ENCODE results near the gene APLP1. TPM values are rescaled to one million over a fixed set of nuclear protein-coding genes. Genes with fewer than 3 reads are reported as not detected.
A peak's percentile ranks its signal among the peaks of the same experiment; 100 is the strongest.

APLP1 gene
- total RNA-seq, 1 donor from 2014 or later: 2.1 TPM

DNA sequence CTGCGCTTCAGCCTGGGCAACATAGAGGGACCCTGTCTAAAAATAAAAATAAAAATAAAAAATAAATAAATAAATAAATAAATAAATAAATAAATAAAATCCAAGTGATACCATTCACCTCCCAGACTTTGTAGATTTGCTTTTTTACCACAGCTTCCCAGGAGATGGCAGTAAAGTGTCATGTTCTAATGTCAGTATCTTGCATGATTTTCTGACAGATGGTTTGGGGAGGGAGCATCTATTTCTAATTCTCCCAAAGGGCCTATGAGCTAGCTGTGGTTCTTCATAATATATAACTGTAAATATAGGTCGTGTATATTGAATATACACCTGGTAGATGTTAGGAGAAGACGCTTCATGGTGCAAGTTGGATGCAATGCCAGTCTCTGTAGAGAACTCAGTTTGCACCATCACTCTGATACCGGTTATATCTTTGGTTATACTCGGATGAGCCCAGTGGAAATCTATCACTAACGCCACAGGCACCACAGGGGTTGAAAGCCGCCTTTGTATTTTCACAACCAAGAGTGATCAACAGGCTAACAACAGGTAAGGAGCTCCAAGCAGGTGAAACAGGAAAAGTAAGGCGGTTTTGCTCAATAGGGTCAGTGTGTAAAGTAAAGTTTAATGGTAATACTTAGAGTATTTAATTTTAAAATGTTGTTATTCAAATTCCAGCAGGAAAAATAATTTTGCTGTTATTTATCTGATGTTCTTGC lies 13.9 kb downstream of the APLP1 start:
- intact Hi-C loops (cut with DNase I): loop anchor here (5.0 kb wide), 1 partner anchor 50 kb away; no protein-coding TSS in a partner anchor
- H3K36me3 ChIP-seq: no peaks in the 10 kb centered on the region
- H3K27me3 ChIP-seq (ENCODE audit: low read depth): peaks cover 8% of the 10 kb centered on the region
- TF ChIP-seq, protein P1, sequence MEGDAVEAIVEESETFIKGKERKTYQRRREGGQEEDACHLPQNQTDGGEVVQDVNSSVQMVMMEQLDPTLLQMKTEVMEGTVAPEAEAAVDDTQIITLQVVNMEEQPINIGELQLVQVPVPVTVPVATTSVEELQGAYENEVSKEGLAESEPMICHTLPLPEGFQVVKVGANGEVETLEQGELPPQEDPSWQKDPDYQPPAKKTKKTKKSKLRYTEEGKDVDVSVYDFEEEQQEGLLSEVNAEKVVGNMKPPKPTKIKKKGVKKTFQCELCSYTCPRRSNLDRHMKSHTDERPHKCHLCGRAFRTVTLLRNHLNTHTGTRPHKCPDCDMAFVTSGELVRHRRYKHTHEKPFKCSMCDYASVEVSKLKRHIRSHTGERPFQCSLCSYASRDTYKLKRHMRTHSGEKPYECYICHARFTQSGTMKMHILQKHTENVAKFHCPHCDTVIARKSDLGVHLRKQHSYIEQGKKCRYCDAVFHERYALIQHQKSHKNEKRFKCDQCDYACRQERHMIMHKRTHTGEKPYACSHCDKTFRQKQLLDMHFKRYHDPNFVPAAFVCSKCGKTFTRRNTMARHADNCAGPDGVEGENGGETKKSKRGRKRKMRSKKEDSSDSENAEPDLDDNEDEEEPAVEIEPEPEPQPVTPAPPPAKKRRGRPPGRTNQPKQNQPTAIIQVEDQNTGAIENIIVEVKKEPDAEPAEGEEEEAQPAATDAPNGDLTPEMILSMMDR (IDR thresholded peaks at IDR 0.05): peak; percentile 57
- H3K27ac ChIP-seq: no peak overlapping the region
- DNase-seq: no peak
- ATAC-seq: peak; percentile 58 to 60
- H3K9me3 ChIP-seq: no peaks in the 10 kb centered on the region
- peaks cover 4% of the 10 kb centered on the region for H3K4me1 ChIP-seq
- H3K4me3 ChIP-seq: no peak overlapping the region

DNA sequence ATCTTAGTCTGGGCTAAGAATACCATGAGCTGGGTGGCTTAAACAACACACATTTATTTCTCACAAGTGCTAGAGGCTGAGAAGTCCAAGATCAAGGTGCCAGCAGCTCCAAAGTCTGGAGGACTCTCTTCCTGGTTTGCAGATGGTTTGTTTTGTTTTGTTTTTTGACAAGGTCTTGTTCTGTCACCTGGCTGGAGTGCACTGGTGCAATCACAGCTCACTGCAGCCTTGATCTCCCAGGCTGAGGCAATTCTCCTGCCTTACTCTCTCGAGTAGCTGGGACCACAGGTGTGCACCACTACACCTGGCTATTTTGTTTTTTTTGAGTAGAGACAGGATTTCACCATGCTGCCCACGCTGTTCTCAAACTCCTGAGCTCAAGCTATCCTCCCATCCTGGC lies 15.5 kb downstream of the APLP1 start:
- TF ChIP-seq, protein P1 (IDR thresholded peaks at IDR 0.05): no peak
- Histone ChIP-seq H3K27ac (no peak overlapping the region), H3K4me3 (no peak overlapping the region), H3K36me3 (peaks cover 15% of the 10 kb centered on the region), H3K9me3 (no peaks in the 10 kb centered on the region), H3K4me1 (peaks cover 4% of the 10 kb centered on the region), H3K27me3 (ENCODE audit: low read depth) (peaks cover 4% of the 10 kb centered on the region)
- intact Hi-C loops (cut with DNase I): loop anchor here (5.0 kb wide), 1 partner anchor 48 kb away; no protein-coding TSS in a partner anchor
- DNase-seq (no peak), ATAC-seq (no peak)

DNA sequence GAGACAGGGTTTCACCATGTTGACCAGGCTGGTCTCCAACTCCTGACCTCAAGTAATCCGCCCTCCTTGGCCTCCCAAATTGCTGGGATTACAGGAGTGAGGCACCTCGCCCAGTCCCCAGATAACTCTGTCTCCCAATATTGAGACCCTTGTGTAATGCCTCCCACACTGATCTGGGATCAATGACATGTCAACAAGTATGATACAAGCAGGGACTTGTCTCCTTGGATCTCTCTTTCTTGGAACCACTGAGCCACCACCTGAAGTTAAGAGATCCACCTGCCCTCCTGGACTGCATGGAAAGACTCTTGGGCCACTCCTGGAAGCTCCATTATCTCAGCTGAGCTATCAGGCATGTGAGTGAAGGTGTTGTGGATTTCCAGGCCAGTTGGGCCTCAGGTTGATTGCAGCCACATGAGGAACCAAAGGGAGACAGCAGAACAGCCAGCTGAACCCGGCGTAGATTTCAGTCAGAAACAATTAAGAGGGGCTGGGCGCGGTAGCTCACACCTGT lies 16.9 kb downstream of the APLP1 start:
- DNase-seq (no peak), ATAC-seq (no peak)
- Histone ChIP-seq H3K27ac (no peak overlapping the region), H3K4me1 (no peaks in the 10 kb centered on the region), H3K9me3 (no peaks in the 10 kb centered on the region), H3K36me3 (peaks cover 29% of the 10 kb centered on the region), H3K4me3 (no peak overlapping the region), H3K27me3 (ENCODE audit: low read depth) (no peaks in the 10 kb centered on the region)
- intact Hi-C loops (cut with DNase I): no loop called here
- TF ChIP-seq, protein P1 (IDR thresholded peaks at IDR 0.05): no peak

GRCh38 chr19:35885904-35886303 lies 17.5 kb downstream of the APLP1 start:
- no peak for DNase-seq
- H3K27me3 ChIP-seq (ENCODE audit: low read depth): no peaks in the 10 kb centered on the region
- no peak for ATAC-seq
- H3K27ac ChIP-seq: no peak overlapping the region
- no peak overlapping the region for H3K4me3 ChIP-seq
- TF ChIP-seq, protein P1 (IDR thresholded peaks at IDR 0.05): no peak
- H3K36me3 ChIP-seq: peaks cover 35% of the 10 kb centered on the region
- H3K4me1 ChIP-seq: no peaks in the 10 kb centered on the region
- intact Hi-C loops (cut with DNase I): no loop called here
- H3K9me3 ChIP-seq: no peaks in the 10 kb centered on the region

- ATAC-seq: no peak
- peaks cover 48% of the 10 kb centered on the region for H3K36me3 ChIP-seq
- TF ChIP-seq, protein P1 (IDR thresholded peaks at IDR 0.05): no peak
These were observed 18.8 kb downstream of the APLP1 start for GRCh38 chr19:35887197-35887596.

More at GRCh38 chr19:35887197-35887596, 18.8 kb downstream of the APLP1 start:
- intact Hi-C loops (cut with DNase I): no loop called here
- Histone ChIP-seq H3K4me3 (no peak overlapping the region), H3K27me3 (ENCODE audit: low read depth) (no peaks in the 10 kb centered on the region), H3K9me3 (no peaks in the 10 kb centered on the region), H3K27ac (no peak overlapping the region), H3K4me1 (no peaks in the 10 kb centered on the region)
- DNase-seq: no peak

Data from lower lobe of right lung (tissue), 2 donors.